Gastrocnemius medialis (tissue), 4 donors: ENCODE results near the gene HSFX3. TPM values are rescaled to one million over a fixed set of nuclear protein-coding genes. Genes with fewer than 3 reads are reported as not detected.
"Not testable (repeated sequence)": the region's sequence is repeated elsewhere in the genome, so short reads cannot be mapped to it uniquely, and the experiment has no call there.

Experiments
- ATAC-seq, 2 donors: fragments of 150-250 bp; one replicate each; pipeline ENCODE4 v1.9.1; 2016
- DNase-seq, 2 donors: peaks; one replicate each; pipeline ENCODE4 v3.0.0-alpha.2; 2019
- H3K27ac ChIP-seq, 4 donors: fragments of 200-600 bp; sonication (generic); 1 replicate in 1 of 4; 2 replicates in 3 of 4; pipeline ENCODE4 v1.5.1; 2016 to 2018; ENCODE audit warnings: mild to moderate bottlenecking in 2 of 4, moderate library complexity in 1 of 4
- H3K27me3 ChIP-seq, 3 donors: fragments of 200-600 bp; sonication (generic) in 2 of 3; 1 replicate in 1 of 3; 2 replicates in 2 of 3; pipeline versions ENCODE4 v1.5.1 to v1.6.0; 2016 to 2019; ENCODE audit warnings: mild to moderate bottlenecking in 1 of 3, moderate library complexity in 1 of 3
- H3K36me3 ChIP-seq, 2 donors: fragments of 200-600 bp; sonication (generic) in 1 of 2; one replicate each; pipeline ENCODE4 v1.5.1; 2017 to 2018
- H3K4me1 ChIP-seq, 2 donors: fragments of 200-600 bp; sonication (generic) in 1 of 2; one replicate each; pipeline ENCODE4 v1.5.1; 2016 to 2017; ENCODE audit warnings: mild to moderate bottlenecking in 2 of 2
- H3K4me3 ChIP-seq, 4 donors: fragments of 200-600 bp; sonication (generic) in 3 of 4; 1 replicate in 1 of 4; 2 replicates in 3 of 4; pipeline ENCODE4 v1.5.1; 2016 to 2019; ENCODE audit warnings: mild to moderate bottlenecking in 2 of 4
- H3K9me3 ChIP-seq, 3 donors: fragments of 200-600 bp; sonication (generic) in 2 of 3; 1 replicate in 1 of 3; 2 replicates in 2 of 3; pipeline ENCODE4 v1.5.1; 2016 to 2019
- POLR2A ChIP-seq, 2 donors: fragments of 450-650 bp; IDR thresholded peaks; one replicate each; pipeline ENCODE4 v1.6.1; 2017; ENCODE audit warnings: antibody characterized with exemption in 2 of 2, mild to moderate bottlenecking in 2 of 2, moderate library complexity in 2 of 2
- in situ Hi-C, 4 donors: fragments of 200-750 bp; cut with MboI; loops; one replicate each; pipeline versions ENCODE4 v1.15.0 to v1.8.0; 2017; ENCODE audit warnings: low sequenced_read_pairs in 4 of 4
- intact Hi-C: fragments of 100-400 bp; cut with DNase I; formaldehyde crosslinking; loops from one replicate; pipeline ENCODE4 v1.15.1; 2023; ENCODE audit warnings: low total_unique reads
- total RNA-seq, 4 donors: library from RNA; depleted of rRNA; stranded (reverse); fragments of >200 nt; gene quantifications; one replicate each; pipeline versions ENCODE4 v1.1.0 to v1.2.3, GENCODE V29; 2016
- TF ChIP-seq, protein P1 (sequence below), 5 experiments: fragments of 450-650 bp in 3 of 5; fragments of 200-600 bp in 2 of 5; sonication (generic) in 2 of 5; IDR thresholded peaks in 4 of 5; conservative IDR thresholded peaks in 1 of 5; 1 replicate in 4 of 5; 2 replicates in 1 of 5; pipeline ENCODE4 v1.5.1; 2016 to 2019; ENCODE audit warnings: antibody characterized with exemption in 5 of 5, mild to moderate bottlenecking in 3 of 5, moderate library complexity in 3 of 5

The HSFX3 gene
- total RNA-seq, 4 donors from 2014 or later: not detected

DNA sequence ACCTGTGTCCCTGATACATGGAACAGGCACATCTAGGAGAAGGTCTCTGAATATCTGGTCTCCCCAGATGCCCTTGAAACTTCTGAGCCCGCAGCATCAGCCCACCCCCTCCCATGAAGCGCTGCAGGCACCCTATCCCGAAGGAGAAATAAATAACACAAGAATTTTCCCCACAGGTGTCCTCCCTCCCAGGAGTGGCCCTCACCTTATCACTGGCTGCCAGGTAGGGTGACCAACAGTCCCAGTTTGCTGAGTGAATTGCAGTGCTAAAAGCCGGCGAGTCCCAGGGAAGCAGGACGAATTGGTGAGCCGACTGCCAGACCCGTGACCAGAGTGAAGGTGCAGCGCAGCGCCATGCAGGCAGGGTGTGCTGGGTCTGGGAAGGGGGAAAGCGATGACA is 15.7 kb downstream of the HSFX3 start:
- in situ Hi-C loops, H3K27ac ChIP-seq, H3K4me3 ChIP-seq, H3K36me3 ChIP-seq, DNase-seq, H3K27me3 ChIP-seq, H3K4me1 ChIP-seq, ATAC-seq, intact Hi-C loops, H3K9me3 ChIP-seq: not testable (repeated sequence)

DNA sequence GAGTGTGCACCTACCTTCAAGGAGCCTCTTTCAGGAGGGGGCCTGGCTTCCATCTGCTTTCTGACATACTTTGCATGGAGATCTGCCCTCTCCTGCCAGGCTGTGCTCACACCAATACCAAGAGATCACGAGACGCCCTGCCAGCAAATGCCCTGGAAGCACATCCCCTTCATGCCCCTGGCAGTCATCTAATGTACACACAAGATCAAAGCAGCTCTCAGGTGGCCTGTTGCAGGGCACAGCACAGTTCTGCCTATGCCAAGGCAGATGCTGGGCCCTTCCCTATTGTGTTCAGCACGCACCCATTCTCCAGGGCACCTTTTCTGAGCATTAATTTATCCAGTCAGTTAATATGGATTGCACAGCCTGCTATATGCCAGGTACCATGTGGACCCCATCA is 16.9 kb downstream of the HSFX3 start:
- intact Hi-C loops, DNase-seq, ATAC-seq, H3K36me3 ChIP-seq, H3K27me3 ChIP-seq, H3K4me3 ChIP-seq, H3K9me3 ChIP-seq, H3K4me1 ChIP-seq, H3K27ac ChIP-seq, in situ Hi-C loops: not testable (repeated sequence)

DNA sequence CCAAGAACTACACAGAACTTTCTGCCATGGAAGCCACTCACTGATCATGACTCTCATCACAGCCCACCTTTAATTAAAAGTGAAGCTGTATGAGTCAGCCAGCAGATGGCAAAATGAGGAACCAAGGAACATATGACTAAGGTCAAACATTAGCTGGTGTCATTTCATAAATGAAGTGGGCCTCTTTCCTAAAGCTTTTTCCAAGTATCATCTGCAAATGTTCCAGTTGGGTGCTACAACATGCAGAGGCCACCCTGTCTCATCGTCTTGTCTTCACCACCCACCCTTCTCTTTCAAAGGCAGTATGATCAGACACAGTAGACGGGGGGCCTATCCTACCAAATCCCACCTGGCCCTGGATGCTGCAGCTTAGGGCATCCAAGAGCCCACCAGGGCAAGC is 18.1 kb downstream of the HSFX3 start:
- Histone ChIP-seq H3K4me1 (no peaks in the 10 kb centered on the region), H3K4me3 (no peak overlapping the region), H3K9me3 (no peaks in the 10 kb centered on the region), H3K27ac (no peak overlapping the region), H3K27me3 (no peaks in the 10 kb centered on the region), H3K36me3 (peaks cover 0 to 6% of the 10 kb centered on the region in 2 donors)
- ATAC-seq: no peak
- TF ChIP-seq, protein P1, sequence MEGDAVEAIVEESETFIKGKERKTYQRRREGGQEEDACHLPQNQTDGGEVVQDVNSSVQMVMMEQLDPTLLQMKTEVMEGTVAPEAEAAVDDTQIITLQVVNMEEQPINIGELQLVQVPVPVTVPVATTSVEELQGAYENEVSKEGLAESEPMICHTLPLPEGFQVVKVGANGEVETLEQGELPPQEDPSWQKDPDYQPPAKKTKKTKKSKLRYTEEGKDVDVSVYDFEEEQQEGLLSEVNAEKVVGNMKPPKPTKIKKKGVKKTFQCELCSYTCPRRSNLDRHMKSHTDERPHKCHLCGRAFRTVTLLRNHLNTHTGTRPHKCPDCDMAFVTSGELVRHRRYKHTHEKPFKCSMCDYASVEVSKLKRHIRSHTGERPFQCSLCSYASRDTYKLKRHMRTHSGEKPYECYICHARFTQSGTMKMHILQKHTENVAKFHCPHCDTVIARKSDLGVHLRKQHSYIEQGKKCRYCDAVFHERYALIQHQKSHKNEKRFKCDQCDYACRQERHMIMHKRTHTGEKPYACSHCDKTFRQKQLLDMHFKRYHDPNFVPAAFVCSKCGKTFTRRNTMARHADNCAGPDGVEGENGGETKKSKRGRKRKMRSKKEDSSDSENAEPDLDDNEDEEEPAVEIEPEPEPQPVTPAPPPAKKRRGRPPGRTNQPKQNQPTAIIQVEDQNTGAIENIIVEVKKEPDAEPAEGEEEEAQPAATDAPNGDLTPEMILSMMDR (IDR thresholded peaks at IDR 0.05 in 4 of 5, conservative IDR thresholded peaks at IDR 0.05 in 1 of 5): no peak
- TF ChIP-seq POLR2A (IDR thresholded peaks at IDR 0.05): no peak
- DNase-seq: no peak
- intact Hi-C loops: no loop called here
- in situ Hi-C loops: no loop called here

DNA sequence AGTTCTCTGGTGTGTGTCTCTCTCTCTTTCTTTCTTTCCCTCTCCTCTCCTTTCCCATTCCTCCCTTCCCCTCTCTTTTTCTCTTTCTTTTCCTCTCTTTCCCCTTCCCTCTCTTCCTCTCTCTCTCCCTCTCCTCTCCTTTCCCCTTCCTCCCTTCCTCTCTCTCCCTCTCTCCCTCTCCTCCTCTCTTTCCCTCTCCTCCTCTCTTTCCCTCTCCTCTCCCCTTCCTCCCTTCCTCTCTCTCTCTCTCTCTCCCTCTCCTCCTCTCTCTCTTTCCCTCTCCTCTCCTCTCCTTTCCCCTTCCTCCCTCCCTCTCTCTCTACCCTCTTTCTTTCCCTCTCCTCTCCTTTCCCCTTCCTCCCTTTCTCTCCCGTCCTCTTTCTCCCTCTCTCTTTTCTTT is 21.3 kb downstream of the HSFX3 start:
- ATAC-seq (no peak), DNase-seq (no peak)
- no peak overlapping the region for H3K4me3 ChIP-seq
- no peaks in the 10 kb centered on the region for H3K27me3 ChIP-seq
- intact Hi-C loops: no loop called here
- H3K27ac ChIP-seq: no peak overlapping the region
- TF ChIP-seq, protein P1 (IDR thresholded peaks at IDR 0.05 in 4 of 5, conservative IDR thresholded peaks at IDR 0.05 in 1 of 5): no peak
- no peak for TF ChIP-seq POLR2A (IDR thresholded peaks at IDR 0.05)
- H3K4me1 ChIP-seq: no peaks in the 10 kb centered on the region
- no peaks in the 10 kb centered on the region for H3K9me3 ChIP-seq
- in situ Hi-C loops: no loop called here
- H3K36me3 ChIP-seq: peaks cover 0 to 6% of the 10 kb centered on the region in 2 donors

DNA sequence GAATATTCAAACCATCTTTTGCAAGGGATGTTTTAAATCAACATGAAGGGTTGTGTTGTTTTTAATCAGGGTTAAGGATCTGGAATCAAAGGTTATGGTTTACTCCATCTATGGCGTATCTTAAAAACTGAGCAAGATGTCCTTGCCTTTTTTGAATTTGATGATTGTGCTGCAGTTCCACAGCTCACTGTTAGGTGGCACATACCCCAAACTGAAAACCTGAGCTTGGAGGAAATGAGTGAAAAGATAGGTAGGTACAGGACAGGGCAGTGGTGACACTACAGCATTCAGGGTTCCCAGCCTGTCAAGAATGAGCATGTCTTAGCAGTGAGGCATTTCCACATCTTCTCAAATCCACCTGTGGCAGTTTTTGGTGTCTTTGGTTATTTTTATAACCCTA is 22.0 kb downstream of the HSFX3 start:
- DNase-seq (no peak), ATAC-seq (peak in 1 of 2 donors; percentile 74)
- no peak overlapping the region for H3K27ac ChIP-seq
- H3K4me1 ChIP-seq: no peaks in the 10 kb centered on the region
- H3K9me3 ChIP-seq: no peaks in the 10 kb centered on the region
- H3K4me3 ChIP-seq: no peak overlapping the region
- TF ChIP-seq, protein P1 (IDR thresholded peaks at IDR 0.05 in 4 of 5, conservative IDR thresholded peaks at IDR 0.05 in 1 of 5): peak in 3 of 5 experiments; percentile 18 to 43 (median 28)
- TF ChIP-seq POLR2A (IDR thresholded peaks at IDR 0.05): no peak
- in situ Hi-C loops (no loop called here), intact Hi-C loops (no loop called here)
- no peaks in the 10 kb centered on the region for H3K27me3 ChIP-seq
- peaks cover 0 to 6% of the 10 kb centered on the region in 2 donors for H3K36me3 ChIP-seq

DNA sequence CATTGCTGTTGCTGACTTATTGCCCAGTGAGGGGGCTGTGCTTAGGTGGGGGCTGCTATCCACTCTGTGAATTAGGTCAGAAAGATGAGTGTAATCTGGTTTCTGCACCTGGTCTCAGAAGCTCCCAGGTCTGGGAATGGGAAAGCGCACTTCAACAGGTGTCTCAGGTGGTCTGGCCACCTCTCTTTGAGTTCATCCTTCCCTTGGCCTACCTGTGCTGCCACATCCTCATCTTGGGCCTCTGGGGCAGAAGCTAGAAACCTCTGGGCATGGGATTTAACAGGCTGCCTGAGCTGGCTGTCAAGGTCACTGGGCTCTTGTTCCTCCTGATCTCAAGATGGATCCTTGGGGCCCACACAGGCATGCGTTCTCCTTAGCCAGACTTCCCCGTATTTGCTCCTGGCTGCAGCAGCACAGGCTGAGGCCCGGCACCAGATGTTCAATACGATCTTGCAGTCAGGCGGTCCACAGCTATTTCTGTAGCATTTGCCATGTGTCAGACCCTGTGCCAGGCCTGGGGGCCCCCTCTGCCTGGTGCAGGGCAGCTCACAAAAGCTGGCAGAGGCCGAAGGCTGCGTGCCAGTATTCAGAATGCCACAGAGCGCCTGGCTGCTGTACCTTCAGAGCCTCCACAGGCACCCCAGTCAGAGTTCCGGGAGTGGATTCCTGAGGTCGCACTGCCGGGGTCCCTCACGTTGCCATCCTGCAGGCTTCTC is 23.2 kb downstream of the HSFX3 start:
- H3K36me3 ChIP-seq, H3K4me3 ChIP-seq, H3K9me3 ChIP-seq, H3K27me3 ChIP-seq, DNase-seq, intact Hi-C loops, H3K4me1 ChIP-seq, in situ Hi-C loops, H3K27ac ChIP-seq: not testable (repeated sequence)
- ATAC-seq: peak in 1 of 2 donors; percentile 19

DNA sequence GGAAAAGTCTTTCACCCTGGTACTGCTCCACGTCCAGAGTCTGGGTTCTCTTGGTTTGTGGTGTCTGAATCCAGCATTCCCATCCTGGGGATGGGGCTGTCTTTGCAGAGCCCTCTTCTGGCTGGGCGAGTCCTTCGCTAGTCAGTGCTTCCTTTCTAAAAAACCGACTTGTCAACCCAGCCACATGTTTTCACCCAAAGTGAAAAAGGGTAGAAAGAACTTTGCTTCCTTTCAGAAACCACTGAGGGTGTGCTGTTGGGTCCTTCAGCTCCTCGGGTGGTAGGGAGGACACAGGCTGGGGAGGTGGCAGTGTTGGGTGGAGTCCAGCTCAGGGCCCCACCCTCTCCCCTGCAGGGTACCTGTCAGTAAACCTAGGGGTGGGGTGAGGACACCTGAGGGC is 23.8 kb downstream of the HSFX3 start:
- intact Hi-C loops, ATAC-seq, H3K4me1 ChIP-seq, H3K27ac ChIP-seq, in situ Hi-C loops, H3K4me3 ChIP-seq, H3K27me3 ChIP-seq, H3K36me3 ChIP-seq, H3K9me3 ChIP-seq, DNase-seq: not testable (repeated sequence)

DNA sequence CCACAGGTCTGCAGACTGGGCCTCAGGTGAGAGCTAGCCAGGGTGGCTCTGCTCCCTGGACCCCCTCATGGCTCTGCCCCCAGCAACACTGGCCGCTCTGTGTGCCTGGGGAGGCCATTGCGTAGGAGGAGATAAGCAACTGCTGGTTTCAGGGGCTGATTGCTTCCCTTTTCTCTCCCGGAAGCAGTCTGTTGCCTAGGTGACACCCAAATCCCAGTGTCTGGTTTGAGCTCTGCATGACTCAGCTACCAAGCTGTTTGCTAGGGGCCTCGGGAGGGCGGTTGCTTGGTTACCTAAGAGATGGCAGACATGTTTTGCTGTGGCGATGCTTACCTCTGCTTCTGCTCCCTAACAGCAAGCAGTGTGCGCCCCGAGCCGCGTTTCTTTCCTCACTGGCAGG is 24.3 kb downstream of the HSFX3 start:
- H3K27ac ChIP-seq, DNase-seq, H3K27me3 ChIP-seq, H3K36me3 ChIP-seq, H3K4me1 ChIP-seq, H3K4me3 ChIP-seq, H3K9me3 ChIP-seq, in situ Hi-C loops, intact Hi-C loops: not testable (repeated sequence)
- ATAC-seq: peak; percentile 26 to 54
